GM21528 (cell line): ENCODE data around the gene VRK3.

Experiments used
- ATAC-seq: cut with Tn5 transposase; IDR thresholded peaks from one replicate; pipeline ENCODE4 v1.9.1; 2021; ENCODE audit warnings: mild to moderate bottlenecking, moderate library complexity; ENCODE audit not compliant: unreplicated experiment, low FRiP score

VRK3 gene

DNA sequence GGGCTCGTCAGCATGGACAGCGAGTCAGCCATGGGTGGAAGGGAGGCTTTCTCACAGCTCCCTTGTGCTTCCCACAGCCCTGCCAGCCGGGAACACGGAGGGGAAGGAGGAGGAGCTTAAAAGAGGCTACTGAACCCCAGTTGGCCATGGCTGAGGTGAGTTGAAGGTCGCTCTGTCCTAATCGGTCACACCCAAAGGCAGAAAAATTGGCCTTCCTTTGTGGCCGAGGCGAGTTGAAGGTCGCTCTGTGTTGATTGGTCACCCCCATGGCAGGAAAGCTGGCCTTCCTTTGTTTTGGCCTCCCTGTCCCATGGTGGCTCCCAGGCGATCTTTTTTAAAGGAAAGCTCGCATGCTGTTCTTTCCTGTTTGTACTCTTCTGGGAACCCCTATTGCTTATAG, 5.8 kb upstream of the VRK3 start:
- ATAC-seq = no peak

DNA sequence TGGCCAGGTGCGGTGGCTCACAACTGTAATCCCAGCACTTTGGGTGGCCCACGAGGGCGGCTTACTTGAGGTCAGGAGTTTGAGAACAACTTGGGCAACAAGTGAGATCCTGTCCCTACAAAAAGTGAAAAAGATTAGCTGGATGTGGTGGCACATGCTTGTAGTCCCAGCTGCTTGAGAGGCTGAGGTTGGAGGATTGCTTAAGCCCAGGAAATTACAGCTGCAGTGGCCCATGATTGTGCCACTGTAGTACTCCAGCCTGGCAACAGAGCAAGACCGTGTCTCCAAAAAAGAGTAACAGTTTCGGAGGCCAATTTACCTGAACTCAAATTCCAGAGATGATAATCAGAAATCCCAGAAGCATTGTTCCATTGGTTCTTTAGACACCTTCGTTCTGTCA, 5.1 kb upstream of the VRK3 start:
- ATAC-seq = no peak

DNA sequence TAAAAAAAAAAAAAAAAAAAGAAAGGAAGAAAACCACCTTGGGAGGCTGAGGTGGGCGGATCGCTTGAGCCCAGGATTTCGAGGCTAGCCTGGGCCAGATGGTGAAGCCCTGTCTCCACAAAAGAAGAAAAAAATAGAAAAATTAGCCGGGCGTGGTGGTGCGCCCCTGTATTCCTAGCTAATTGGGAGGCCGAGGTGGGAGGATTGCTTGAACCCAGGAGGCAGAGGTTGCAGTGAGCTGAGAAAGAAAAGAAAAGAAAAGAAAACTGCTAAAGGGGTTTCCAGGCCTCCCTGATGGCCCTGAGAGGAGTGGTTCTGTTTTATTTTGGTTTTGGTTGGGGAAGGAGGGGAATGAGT, 1.4 kb upstream of the VRK3 start:
- ATAC-seq = no peak

DNA sequence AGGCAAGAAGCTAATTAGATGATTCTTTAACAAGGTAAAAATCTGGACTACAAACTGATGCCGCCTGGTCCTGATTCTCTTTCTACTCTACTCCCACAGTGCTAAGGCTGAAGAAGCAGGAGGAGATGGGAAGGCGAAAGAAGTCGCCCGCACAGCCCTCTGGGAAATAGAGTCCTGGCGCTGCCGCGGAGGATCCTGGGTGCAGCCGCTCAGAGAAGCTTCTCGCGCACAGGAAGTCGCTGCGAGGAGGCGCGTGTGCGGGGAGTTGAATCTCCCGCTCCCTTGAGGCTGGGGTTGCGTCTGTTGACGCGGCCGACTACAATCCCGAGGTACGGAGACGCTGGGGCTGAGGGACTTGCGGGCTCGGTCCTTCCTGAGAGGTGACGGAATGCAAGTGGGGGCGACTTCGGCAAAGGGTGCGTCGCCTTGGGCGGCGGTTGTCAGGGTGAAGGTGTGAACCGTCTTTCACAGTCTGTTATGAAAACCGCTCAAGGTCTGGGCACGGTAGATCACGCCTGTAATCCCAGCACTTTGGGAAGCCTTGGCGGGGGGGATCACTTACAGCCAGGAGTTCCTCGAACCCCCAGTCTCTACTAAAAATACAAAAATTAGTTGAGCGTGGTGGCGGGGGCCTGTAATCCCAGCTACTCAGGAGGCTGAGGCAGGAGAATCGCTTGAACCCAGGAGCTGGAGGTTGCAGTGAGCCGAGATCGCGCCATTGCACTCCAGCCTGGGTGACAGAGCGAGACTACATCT, 800 bp upstream of the VRK3 start, which contains the start of gene ZNF473:
Gene ZNF473 (plus strand): TSS at position 212 of the 756 bp plus-strand sequence. CDS start 5,078 bp downstream, outside the sequence.
- ATAC-seq = peak; percentile 74

DNA sequence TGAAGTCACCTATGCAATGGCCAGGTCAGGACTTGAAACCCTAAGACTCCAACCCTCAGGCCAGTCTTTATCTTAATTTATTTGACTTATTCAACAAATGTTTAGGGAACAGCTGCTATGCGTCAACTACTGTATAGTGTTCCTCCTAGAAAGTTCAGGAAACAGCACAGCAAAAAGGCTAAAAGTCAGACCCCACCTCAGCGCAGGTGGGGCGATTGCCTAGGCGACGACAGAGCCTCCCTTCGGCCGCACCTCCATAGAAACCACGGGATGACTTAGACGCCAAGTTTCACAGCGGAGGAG, 502 bp downstream of the VRK3 start:
- ATAC-seq = no peak

DNA sequence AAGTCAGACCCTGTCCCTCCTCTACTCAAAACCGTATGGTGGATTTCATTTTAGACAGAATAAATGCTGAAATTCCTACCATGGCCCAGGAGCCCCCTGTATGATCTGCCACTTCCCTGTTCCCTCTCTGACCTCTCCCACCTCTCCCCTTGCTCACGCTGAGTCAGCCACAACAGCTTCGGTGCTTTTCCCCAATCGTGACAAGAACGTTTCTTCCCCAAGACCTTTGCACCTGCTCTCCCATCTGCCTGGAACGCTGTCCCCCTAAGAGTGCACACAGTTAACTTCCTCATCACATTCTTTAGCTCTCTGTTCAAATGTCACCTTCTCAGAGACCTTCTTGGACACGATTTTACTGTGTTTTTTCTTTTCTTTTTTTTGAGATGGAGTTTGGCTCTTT, 2.3 kb downstream of the VRK3 start:
- ATAC-seq = no peak

DNA sequence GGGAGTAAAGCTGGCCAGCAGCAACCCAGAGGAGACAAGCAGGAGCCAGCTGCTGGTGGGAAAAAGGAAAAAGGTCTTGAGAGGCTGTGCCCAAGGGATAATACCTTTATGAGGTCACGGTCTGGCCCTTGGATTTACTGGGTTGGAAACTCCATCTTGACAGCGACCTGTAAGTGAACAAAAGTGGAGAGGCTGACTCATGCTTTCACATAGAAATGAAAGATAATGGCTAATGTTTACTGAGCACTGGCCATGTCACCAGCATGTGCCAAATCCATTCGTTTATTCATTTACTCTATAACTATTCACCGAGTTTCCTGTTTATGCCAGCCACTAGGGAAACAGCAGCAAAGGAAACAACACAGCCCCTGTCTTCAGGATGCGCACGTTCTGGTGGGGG, 4.7 kb downstream of the VRK3 start:
- ATAC-seq = no peak

DNA sequence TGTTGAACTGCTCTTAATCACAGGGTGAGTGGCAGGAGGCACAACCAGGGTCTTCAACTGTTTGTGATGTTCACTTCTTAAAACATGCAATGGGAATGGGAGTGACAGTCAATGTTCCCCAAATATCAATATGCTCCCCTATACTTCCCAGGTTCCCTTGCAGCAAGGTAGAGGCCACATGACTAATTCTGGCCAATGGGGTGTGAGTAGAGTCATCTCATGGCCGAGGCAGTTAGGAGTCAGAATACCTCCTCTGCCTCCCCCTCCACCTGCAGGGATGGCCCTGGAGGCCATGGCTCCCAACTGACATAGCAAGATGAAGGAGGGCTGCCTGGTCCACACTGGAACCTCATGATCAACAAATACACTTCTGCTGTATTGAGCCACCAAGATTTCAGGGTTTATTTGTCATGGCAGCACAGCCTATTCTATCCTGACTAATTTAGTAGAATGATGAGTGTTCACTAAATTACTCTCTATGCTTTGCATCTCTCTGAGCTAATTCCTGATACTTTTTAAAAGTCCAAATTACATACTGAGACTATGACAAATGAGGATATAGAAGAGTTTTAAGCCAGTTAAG, 8.9 kb downstream of the VRK3 start:
- ATAC-seq = no peak

DNA sequence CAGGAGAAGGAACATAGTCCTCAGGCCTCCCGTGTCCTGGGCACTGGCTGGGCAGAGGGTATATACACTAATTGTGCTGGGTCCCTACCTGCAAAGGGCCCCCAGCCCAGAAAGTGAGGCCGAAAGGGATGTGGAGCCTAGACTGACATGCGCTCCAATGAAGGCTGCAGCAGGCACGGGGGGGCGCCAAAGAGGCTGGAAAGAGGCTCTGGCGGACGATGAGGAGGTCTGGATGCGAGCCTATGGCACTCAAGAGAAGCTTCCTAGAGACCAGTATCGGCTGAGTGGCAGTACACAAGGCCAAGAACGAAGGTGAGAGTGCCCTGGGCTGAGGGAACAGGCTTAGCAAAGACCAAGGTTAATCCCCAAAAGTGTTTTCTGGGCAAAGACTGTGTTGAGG, 16.6 kb downstream of the VRK3 start:
- ATAC-seq = no peak

DNA sequence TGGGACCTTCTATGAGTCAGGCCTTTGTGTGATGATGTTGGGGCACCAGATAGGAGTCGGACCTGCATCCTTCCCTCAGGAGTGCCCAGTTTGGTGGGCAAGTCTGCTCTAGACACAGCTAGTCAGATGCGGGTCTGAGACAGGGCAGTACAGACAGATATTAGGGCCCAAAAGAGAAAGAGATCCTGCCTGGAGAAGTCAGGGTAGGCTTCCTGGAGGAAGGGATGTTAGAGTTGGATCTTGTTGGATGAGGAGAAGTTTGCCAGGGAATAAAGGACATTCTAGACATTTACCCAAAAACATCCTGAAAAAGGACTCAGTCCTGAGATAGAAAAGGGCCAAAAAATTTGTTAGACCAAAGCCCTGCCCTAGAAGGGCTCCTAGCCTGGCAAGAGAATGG, 17.2 kb downstream of the VRK3 start:
- ATAC-seq = no peak

DNA sequence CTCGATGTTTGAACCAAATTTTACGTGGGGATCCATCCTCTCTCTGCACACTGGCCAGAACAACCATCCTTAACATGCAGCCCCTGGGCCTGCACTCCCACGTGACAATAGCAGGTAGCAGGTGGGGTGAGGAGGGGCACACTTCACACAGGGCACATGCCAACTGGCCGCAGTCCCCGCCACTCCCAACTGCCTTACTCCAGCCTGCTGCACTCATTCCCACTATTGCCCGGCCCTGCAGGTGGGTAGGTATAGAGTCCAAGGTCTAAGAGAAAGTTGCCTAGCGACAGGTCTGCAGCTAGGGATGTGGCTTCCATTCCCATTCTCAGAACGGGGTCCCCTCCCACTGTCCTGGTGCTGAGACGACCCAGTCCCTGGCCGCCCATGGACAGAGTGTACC, 18.0 kb downstream of the VRK3 start:
- no peak for ATAC-seq

DNA sequence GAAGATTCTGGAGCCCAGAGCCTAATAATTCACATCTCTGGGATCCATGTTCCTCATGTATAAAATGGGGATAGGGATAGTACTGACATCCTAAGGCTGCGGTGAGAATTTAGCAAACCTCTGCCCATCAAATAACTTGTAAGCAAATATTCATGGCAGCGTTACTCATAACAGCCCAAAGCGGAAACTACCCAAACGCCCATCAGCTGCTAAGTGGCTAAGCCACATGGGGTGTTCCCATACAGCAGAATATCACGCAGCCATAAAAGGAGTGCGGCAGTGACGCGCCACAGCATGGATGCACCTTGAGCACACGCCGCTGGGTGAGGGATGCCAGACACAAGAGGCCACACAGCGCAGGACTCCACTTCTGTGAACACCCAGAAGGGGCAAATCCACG, 19.7 kb downstream of the VRK3 start:
- ATAC-seq = no peak

DNA sequence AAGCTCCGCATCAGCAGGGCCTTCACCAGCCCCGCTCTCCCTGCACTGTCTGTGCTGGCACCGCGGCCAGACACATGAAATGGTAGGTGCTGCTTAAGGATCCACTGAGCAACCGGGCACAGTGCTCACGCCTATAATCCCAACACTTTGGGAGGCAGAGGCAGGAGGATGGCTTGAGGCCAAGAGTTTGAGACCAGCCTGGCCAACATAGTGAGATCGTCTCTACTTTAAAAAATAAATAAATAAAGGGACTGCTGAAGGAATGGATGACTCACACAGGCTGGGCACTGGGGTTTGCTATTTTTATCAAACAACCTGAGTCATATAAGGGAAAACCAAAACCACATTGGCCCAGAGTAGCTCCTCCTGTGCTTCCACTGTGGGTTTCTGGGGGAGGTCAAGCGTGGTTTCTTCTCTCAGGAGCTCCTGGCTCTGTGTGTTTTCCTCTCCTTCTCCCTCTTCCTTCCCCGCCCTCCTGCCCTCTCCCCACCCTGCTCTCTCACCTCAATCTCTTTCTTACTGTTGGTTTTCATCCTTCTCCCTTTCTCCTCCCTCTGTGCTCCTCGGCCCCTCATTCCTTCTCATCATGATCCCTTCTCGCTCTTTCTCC, 21.3 kb downstream of the VRK3 start:
- ATAC-seq = no peak

DNA sequence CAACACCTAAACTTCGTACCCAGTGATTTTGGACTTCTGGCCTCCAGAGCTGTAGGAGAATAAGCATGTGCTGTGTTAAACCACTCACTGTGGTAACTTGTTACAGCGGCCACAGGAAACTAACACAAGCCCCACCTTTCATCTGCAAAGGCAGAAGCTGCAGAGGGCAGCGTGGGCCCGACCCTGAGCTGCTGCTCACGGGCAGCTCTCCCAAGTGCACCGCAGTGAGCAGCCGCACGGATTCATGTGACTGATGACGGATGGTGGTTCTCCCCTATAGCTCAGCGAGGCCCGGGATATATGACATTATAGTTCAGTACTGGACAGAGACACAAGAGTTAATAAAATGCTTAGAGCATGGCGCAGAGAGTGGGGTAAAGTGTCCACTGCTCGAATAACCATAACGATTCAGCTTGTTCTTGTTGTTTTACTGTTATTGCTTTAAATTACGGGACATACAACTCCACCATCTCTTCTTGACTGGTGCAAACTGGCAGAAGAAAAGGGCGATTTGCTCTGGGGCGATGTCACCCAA, 21.9 kb downstream of the VRK3 start:
- ATAC-seq = no peak

DNA sequence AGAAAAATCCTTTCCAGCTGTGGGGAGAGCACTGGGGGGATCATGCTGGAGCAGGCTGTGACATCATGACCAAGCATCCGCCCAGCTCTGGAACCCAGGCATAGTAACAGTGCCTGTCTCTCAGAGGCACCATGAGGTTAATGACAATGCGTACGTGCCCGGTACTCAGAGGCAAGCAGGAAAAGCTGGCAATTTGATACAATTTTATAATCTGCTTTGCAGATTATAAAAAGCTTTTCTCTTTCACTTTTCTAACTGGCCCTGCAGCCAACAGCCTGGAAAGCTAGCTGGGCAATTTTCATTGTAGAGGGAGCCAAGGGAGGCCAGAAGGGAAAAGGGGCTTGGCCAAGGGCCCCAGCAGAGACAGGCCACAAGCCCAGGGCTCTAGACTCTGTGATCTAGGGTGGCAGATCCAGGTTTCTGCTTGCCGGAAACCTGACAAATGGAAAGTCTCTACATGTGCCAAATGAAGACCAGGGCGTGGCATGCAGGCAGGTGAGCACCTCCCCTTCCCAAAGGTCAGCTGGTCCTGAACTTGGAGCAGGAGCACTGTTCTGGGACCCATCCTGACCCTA, 22.7 kb downstream of the VRK3 start:
- no peak for ATAC-seq

DNA sequence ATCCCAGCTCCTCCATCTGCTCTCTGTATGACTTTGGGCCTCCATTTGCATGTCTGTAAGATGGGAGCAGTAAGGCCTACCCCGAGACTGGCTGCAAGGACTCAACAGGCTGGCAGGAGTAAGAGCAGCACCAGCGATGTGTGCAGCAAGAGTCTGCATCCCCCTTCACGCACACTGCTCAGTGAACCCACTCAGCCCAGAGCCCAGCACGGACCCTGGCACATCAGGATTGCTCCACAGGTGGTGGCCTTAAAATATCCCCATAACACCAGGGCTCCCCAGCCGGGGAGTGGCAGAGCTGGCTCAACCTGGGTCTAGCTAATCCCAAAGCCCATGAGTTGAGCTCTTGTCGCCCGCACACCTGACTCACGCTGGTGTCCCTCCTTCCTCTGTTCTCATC, 23.4 kb downstream of the VRK3 start:
- ATAC-seq = no peak

DNA sequence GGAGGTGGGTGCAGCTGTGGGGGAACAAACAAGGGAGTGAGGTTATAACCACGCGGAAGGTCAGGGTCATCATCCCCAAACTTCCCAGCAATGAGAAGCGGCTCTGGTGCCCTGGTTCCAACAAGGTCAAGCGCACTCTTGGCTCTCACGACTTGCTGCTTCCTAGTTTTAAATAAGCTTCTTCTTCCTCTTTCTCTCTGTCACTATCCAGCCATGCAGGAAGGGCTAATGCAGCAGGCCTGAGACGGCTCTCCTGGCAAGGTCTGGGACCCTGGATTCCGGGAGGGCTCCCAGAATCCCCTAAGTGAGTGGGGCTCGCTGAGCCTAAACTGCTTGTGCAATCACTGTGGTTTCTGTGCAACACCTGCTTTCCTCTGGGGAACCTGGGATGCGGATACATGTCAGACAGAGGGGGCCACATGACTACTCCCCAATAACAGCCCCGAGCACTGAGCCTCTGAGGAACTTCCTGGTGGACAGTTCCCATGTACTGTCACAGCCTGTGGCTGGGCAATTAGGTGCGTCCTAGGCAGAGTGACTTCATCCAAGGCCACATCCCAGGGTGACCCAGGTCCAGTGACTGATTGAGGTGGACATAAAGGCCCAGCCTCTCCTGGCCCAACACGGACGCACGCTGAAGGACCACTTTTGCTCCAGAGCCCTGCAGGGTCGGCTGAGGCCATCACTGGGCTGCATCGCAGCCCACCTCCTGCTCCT, 24.2 kb downstream of the VRK3 start:
- ATAC-seq = no peak

DNA sequence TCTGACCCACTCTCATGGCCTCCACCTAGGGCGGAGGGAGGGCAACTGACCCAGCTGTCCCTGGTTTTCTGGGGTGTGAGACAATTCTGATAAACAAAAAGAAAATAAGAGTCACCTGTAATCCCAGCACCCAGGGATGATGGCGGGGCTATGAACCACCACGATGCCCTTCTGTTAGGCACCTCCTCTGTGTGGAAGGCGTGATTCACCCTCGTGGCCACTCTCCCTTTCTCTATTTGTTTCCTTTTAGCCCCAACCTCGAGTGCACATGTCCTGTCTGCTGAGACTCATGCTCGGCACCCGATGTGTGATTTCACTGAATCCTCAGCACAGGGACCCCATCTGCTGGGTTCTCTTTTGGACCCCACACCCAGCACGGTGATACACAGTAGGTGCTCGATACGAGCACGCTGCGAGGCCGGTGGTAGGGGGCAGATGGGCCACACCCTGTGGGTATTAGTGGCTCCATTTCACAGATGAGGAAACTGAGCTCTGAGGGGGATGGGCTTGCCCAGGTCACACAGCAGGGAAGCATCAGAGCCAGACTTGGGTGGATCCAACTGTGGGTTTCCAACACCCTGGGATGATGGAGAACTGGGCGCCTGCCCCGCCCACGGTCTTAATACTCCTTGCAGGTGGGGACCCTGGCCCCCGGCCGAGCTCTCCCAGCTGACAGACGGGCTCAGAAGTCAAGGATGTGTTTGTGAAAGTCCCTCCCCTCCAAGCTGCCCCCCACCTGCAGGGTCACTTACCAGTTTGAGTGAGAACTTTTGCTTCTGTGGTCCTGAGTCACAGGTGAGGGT, 24.9 kb downstream of the VRK3 start:
- no peak for ATAC-seq

DNA sequence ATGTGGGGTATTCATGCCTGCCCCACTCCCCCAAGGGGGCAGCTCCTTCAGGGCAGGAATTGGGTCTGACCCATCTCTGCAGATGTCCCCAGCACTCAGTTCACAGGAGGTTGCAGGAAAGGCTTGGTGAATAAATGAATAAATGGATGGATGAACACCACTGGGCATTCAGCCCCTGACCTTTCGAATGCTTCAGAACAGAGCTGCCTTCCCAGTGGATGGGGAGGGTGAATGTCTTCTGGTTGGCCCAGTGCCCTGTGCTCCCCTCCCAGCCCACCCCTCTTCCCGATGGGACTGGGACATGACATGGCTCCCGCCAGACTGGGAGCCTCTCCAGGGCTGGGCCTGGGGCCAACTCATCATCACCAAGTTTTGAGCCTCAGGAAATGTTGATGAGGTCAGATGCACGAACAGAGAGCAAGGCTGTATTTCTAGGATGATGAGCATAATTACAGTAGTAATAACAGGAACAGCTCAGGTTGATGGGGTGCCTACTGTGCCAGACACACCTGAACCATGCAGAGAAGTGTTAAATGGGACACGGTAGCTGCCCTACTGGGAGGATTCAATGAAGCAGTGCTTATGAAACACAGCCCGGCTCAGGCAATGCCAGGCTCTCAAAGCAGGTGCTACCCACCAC, 25.7 kb downstream of the VRK3 start:
- ATAC-seq = no peak

DNA sequence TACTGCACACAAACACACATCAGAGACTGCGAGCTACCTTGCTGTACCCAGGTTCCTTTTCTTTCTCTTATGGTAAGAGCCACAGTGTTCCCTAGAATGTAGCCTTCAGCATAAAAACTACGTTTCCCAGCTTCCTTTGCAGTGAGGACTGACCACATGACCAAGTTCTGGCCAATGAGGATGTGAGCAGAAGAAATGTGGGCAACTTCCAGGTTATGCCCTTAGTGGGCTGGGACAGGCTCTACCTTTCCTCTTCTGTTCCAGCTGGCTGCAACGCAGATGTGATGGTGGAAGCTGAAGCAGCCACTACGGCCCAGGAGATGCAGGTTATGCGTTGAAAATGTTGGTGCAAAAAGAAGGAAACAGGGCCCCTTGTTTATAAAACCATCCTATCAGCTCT, 27.5 kb downstream of the VRK3 start:
- no peak for ATAC-seq
